H9 (cell line): Measurements from ENCODE around the gene ZNG1F. TPM values are rescaled to one million over a fixed set of nuclear protein-coding genes. Genes with fewer than 3 reads are reported as not detected.
"Not testable (repeated sequence)": the region's sequence is repeated elsewhere in the genome, so short reads cannot be mapped to it uniquely, and the experiment has no call there.

Source experiments
- DNase-seq: peaks from one replicate; pipeline ENCODE4 v3.0.0-alpha.2; 2017
- H2AFZ ChIP-seq: one replicate; pipeline ENCODE4 v1.6.1; 2013; ENCODE audit warnings: mild to moderate bottlenecking, low read length, control low read depth, moderate library complexity
- H2AK5ac ChIP-seq: 2 replicates; pipeline ENCODE4 v1.6.1; 2013; ENCODE audit warnings: low read length, control low read depth, mixed read lengths; ENCODE audit not compliant: insufficient read length
- H2BK120ac ChIP-seq: one replicate; pipeline ENCODE4 v1.6.1; 2013; ENCODE audit warnings: low read depth, mild to moderate bottlenecking, low read length, control low read depth, inconsistent platforms; ENCODE audit not compliant: poor library complexity, severe bottlenecking
- H2BK12ac ChIP-seq: 2 replicates; pipeline ENCODE4 v1.6.1; 2013; ENCODE audit warnings: low read length, control low read depth, mixed read lengths, low read depth; ENCODE audit not compliant: insufficient read length
- H2BK15ac ChIP-seq: 2 replicates; pipeline ENCODE4 v1.6.1; 2013; ENCODE audit warnings: low read depth, low read length, control low read depth
- H2BK20ac ChIP-seq: one replicate; pipeline ENCODE4 v1.6.1; 2013; ENCODE audit warnings: low read depth, mild to moderate bottlenecking, low read length, control low read depth, inconsistent platforms; ENCODE audit not compliant: poor library complexity, severe bottlenecking
- H2BK5ac ChIP-seq: 2 replicates; pipeline ENCODE4 v1.6.1; 2013; ENCODE audit warnings: low read length, control low read depth, mixed read lengths; ENCODE audit not compliant: insufficient read length
- H3K14ac ChIP-seq: 2 replicates; pipeline ENCODE4 v1.6.1; 2013; ENCODE audit warnings: low read length, control low read depth; ENCODE audit not compliant: insufficient read depth
- H3K18ac ChIP-seq: 2 replicates; pipeline ENCODE4 v1.6.1; 2013; ENCODE audit warnings: low read depth, mild to moderate bottlenecking, mixed read lengths, low read length, control low read depth; ENCODE audit not compliant: insufficient read length
- H3K23ac ChIP-seq: 2 replicates; pipeline ENCODE4 v1.6.1; 2013; ENCODE audit warnings: low read length, control low read depth, mixed read lengths, low read depth; ENCODE audit not compliant: insufficient read length
- H3K23me2 ChIP-seq: 2 replicates; pipeline ENCODE4 v1.6.1; 2013; ENCODE audit warnings: low read depth, mild to moderate bottlenecking, mixed read lengths, low read length, control low read depth; ENCODE audit not compliant: insufficient read length, poor library complexity, severe bottlenecking
- H3K27ac ChIP-seq: 2 replicates; pipeline ENCODE4 v1.5.1; 2013; ENCODE audit warnings: low read length, control low read depth, mixed read lengths, low read depth; ENCODE audit not compliant: insufficient read length
- H3K27me3 ChIP-seq: 2 replicates; pipeline ENCODE4 v1.6.1; 2013; ENCODE audit warnings: low read length, control low read depth, inconsistent platforms; ENCODE audit not compliant: insufficient read depth
- H3K4ac ChIP-seq: 2 replicates; pipeline ENCODE4 v1.6.1; 2013; ENCODE audit warnings: low read depth, mild to moderate bottlenecking, control low read depth, inconsistent platforms, low read length, moderate library complexity
- H3K4me1 ChIP-seq: 2 replicates; pipeline ENCODE4 v1.6.1; 2013; ENCODE audit warnings: low read length, control low read depth, inconsistent platforms; ENCODE audit not compliant: insufficient read depth
- H3K4me2 ChIP-seq: 2 replicates; pipeline ENCODE4 v1.6.1; 2013; ENCODE audit warnings: low read length, control low read depth, mixed read lengths; ENCODE audit not compliant: insufficient read length, insufficient read depth
- H3K56ac ChIP-seq: 2 replicates; pipeline ENCODE4 v1.6.1; 2013; ENCODE audit warnings: low read depth, mild to moderate bottlenecking, mixed read lengths, low read length, control low read depth; ENCODE audit not compliant: insufficient read length
- H3K79me1 ChIP-seq: 2 replicates; pipeline ENCODE4 v1.6.1; 2013; ENCODE audit warnings: low read depth, mild to moderate bottlenecking, moderate library complexity, low read length, control low read depth, inconsistent platforms; ENCODE audit not compliant: insufficient read depth, poor library complexity, severe bottlenecking
- H3K79me2 ChIP-seq: 2 replicates; pipeline ENCODE4 v1.6.1; 2013; ENCODE audit warnings: low read length, control low read depth, inconsistent platforms; ENCODE audit not compliant: insufficient read depth
- H3K9ac ChIP-seq: 2 replicates; pipeline ENCODE4 v1.6.1; 2013; ENCODE audit warnings: low read length, control low read depth, mixed read lengths; ENCODE audit not compliant: insufficient read length; ENCODE audit errors: extremely low read depth
- H3K9me3 ChIP-seq: one replicate; pipeline ENCODE4 v1.6.1; 2013; ENCODE audit warnings: low read depth, low read length, inconsistent platforms; ENCODE audit not compliant: control insufficient read depth
- H3T11ph ChIP-seq: one replicate; pipeline ENCODE4 v1.6.1; 2013; ENCODE audit warnings: mild to moderate bottlenecking, low read length, control low read depth, inconsistent platforms
- H4K20me1 ChIP-seq: one replicate; pipeline ENCODE4 v1.6.1; 2013; ENCODE audit not compliant: control insufficient read depth, insufficient read length, insufficient read depth
- H4K5ac ChIP-seq: 2 replicates; pipeline ENCODE4 v1.6.1; 2013; ENCODE audit warnings: low read depth, mild to moderate bottlenecking, mixed read lengths, low read length, control low read depth; ENCODE audit not compliant: insufficient read length
- H4K8ac ChIP-seq: replicated peaks from 2 replicates; pipeline ENCODE4 v1.6.1; 2013; ENCODE audit warnings: low read length, control low read depth, mixed read lengths, low read depth; ENCODE audit not compliant: insufficient read length
- H4K91ac ChIP-seq: 2 replicates; pipeline ENCODE4 v1.6.1; 2013; ENCODE audit warnings: low read depth, mild to moderate bottlenecking, moderate library complexity, mixed read lengths, low read length, control low read depth; ENCODE audit not compliant: insufficient read length
- H3K27ac Mint-ChIP-seq, 3 experiments: 2 replicates in 2 of 3; 3 replicates in 1 of 3; pipeline ENCODE4 v1.8.0; 2020 to 2021; ENCODE audit warnings: mixed read lengths in 3 of 3, mild to moderate bottlenecking in 1 of 3, moderate library complexity in 1 of 3
- H3K27me3 Mint-ChIP-seq: 2 replicates; pipeline ENCODE4 v1.8.0; 2021; ENCODE audit warnings: low read depth, mild to moderate bottlenecking, moderate library complexity, mixed read lengths
- H3K36me3 Mint-ChIP-seq, 3 experiments: 2 replicates in 2 of 3; 3 replicates in 1 of 3; pipeline ENCODE4 v1.8.0; 2020 to 2021; ENCODE audit warnings: low read depth in 3 of 3, mixed read lengths in 3 of 3; ENCODE audit not compliant: insufficient read depth in 1 of 3
- H3K4me1 Mint-ChIP-seq, 2 experiments: 2 replicates each; pipeline ENCODE4 v1.8.0; 2020; ENCODE audit warnings: mixed read lengths in 2 of 2
- H3K4me3 Mint-ChIP-seq, 2 experiments: 2 replicates in 1 of 2; 3 replicates in 1 of 2; pipeline ENCODE4 v1.8.0; 2020 to 2021; ENCODE audit warnings: mild to moderate bottlenecking in 2 of 2, mixed read lengths in 2 of 2, moderate library complexity in 1 of 2
- H3K9me3 Mint-ChIP-seq, 2 experiments: 2 replicates in 1 of 2; 3 replicates in 1 of 2; pipeline ENCODE4 v1.8.0; 2020; ENCODE audit warnings: mild to moderate bottlenecking in 2 of 2, mixed read lengths in 2 of 2, moderate library complexity in 1 of 2
- WGBS: extraction: QIAGEN DNeasy Blood & Tissue Kit; methylation state at CpG from one replicate; pipeline ENCODE4 v1.1.7; 2013; ENCODE audit warnings: missing lambda C conversion rate, low lambda C conversion rate, mixed read lengths; ENCODE audit not compliant: insufficient read length; ENCODE audit errors: extremely low coverage; 5-methylcytosine and 5-hydroxymethylcytosine counted together
- total RNA-seq: library from RNA; stranded (reverse); gene quantifications from 2 replicates; pipeline ENCODE4 v1.2.1, GENCODE V29; 2021

Gene ZNG1F
- total RNA-seq, 1 experiment from 2014 or later, result 13.4 TPM

DNA sequence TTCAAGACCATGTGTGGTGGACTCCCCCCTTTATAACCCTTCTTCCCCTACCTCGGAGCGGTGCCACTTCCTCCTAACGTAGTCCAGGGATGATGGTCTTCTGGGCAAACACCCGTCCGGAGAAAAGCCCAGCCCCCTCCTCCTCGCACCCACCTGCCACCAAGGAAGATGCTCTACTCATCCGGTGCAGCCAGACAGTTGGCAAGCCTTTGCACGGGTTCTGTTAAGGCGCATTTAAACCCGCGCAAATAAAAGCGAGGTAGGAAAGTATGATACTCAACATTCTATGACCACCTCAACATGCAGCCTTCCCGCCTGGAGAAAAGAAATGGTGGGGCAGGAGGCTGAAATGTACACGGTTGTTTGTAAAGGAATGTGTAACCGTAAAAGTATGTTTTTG lies 60.5 kb downstream of the ZNG1F start, which contains the start of gene FOXD4L6:
Gene FOXD4L6 (minus strand): TSS at position 101 of the 400 bp plus-strand sequence. CDS start 298 bp downstream, outside the sequence.
- H3K23ac ChIP-seq, H4K5ac ChIP-seq, H3K23me2 ChIP-seq, H4K8ac ChIP-seq, DNase-seq, H4K91ac ChIP-seq, H2BK20ac ChIP-seq, H2AK5ac ChIP-seq, H3K56ac ChIP-seq, H3K4me2 ChIP-seq, H2BK120ac ChIP-seq, H2BK5ac ChIP-seq, H2BK12ac ChIP-seq, H2AFZ ChIP-seq, H3K4ac ChIP-seq, H3K4me3 Mint-ChIP-seq, H3K14ac ChIP-seq, H3K27me3 ChIP-seq, H3K4me1 ChIP-seq, H3K9ac ChIP-seq, H3K27ac Mint-ChIP-seq, H3K36me3 Mint-ChIP-seq, H2BK15ac ChIP-seq, H3K9me3 ChIP-seq, H3K9me3 Mint-ChIP-seq, H3K79me2 ChIP-seq, H3T11ph ChIP-seq, H3K27ac ChIP-seq, H3K79me1 ChIP-seq, H3K4me1 Mint-ChIP-seq, H4K20me1 ChIP-seq, H3K18ac ChIP-seq: not testable (repeated sequence)
- peaks cover 13% of the 10 kb centered on the region for H3K27me3 Mint-ChIP-seq
- WGBS, result no CpG with 5 or more reads among the region's 15 CpGs

DNA sequence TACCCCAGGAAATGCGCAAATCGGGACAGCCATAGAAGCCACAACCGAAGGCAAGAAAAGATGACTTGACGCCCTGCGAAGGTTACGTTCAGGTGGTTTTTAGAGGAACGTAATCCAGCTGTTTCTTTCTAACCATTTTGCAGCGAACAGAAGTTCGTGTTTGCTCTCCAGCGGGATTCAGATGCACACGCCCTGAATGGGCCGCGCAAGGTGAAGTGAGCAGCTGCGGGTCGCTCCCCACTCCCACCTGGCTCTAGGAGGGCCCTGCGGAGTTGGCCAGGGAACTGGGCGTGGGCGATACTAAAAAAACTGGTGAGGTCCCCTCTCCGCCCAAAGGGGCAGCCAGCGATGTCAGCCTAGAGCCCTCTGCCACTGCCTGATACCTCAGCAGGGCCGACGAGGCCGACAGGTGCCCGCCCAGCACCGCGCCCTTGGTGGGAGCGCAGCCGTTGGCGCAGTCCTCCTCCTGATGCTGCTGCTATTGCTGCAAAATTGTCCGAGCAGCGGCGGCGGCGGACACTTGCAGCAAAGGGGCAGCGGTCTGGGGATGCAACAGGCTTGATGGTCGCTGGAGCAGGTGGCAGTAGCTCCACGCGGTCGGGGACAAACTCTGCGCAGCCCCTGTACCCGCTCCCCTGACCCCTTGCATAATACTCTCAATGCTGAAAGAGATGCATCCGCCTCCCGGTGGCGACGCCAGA lies 62.2 kb downstream of the ZNG1F start:
- H3K4me1 ChIP-seq, H3K36me3 Mint-ChIP-seq, H2BK12ac ChIP-seq, H3K27ac Mint-ChIP-seq, H3K23ac ChIP-seq, H3K4me2 ChIP-seq, H3K27me3 ChIP-seq, H2BK15ac ChIP-seq, H3K18ac ChIP-seq, H3T11ph ChIP-seq, H3K4me1 Mint-ChIP-seq, H3K27ac ChIP-seq, H3K79me1 ChIP-seq, H4K5ac ChIP-seq, H3K9me3 ChIP-seq, H2AK5ac ChIP-seq, DNase-seq, H3K9ac ChIP-seq, H2BK120ac ChIP-seq, H3K14ac ChIP-seq, H3K79me2 ChIP-seq, H3K23me2 ChIP-seq, H3K4ac ChIP-seq, H2AFZ ChIP-seq, H4K8ac ChIP-seq, H3K9me3 Mint-ChIP-seq, H4K91ac ChIP-seq, H2BK20ac ChIP-seq, H2BK5ac ChIP-seq, H3K56ac ChIP-seq, H4K20me1 ChIP-seq: not testable (repeated sequence)
- peak overlapping the region in 1 of 2 experiments; percentile 60; a peak in 1 of 5 replicates for H3K4me3 Mint-ChIP-seq
- H3K27me3 Mint-ChIP-seq, result peaks cover 15% of the 10 kb centered on the region
- no CpG with 5 or more reads among the region's 45 CpGs for WGBS
